Bone marrow (tissue), 2 donors: Measurements from ENCODE around the gene PTPRE.

Experiments used
- DNase-seq, 2 donors: peaks; one replicate each; lab custom pipeline; 2025; lab: John Stamatoyannopoulos, UW

PTPRE gene

GRCh38 chr10:128046953-128047290 lies 140.0 kb downstream of the PTPRE start:
- no peak for DNase-seq

GRCh38 chr10:128047351-128047750 lies 140.4 kb downstream of the PTPRE start:
- peak; percentile 62 to 74 for DNase-seq

GRCh38 chr10:128047991-128048818 lies 141.3 kb downstream of the PTPRE start:
- DNase-seq: peak in 1 of 2 donors; percentile 60

- no peak for DNase-seq
These were observed 141.9 kb downstream of the PTPRE start for GRCh38 chr10:128048819-128049210.

GRCh38 chr10:128049226-128050120 lies 142.6 kb downstream of the PTPRE start:
- no peak for DNase-seq

GRCh38 chr10:128050121-128050516 lies 143.2 kb downstream of the PTPRE start:
- no peak for DNase-seq

- no peak for DNase-seq
These were observed 144.0 kb downstream of the PTPRE start for GRCh38 chr10:128050936-128051335.

- no peak for DNase-seq
These were observed 144.6 kb downstream of the PTPRE start for GRCh38 chr10:128051548-128051947.

GRCh38 chr10:128052696-128053095 lies 145.8 kb downstream of the PTPRE start:
- no peak for DNase-seq

GRCh38 chr10:128053356-128053755 lies 146.5 kb downstream of the PTPRE start:
- DNase-seq: no peak

- DNase-seq: no peak
These were observed 147.5 kb downstream of the PTPRE start for GRCh38 chr10:128054163-128054970.

GRCh38 chr10:128055061-128055868 lies 148.4 kb downstream of the PTPRE start:
- no peak for DNase-seq

- no peak for DNase-seq
These were observed 149.6 kb downstream of the PTPRE start for GRCh38 chr10:128056303-128057050.

GRCh38 chr10:128058106-128058749 lies 151.3 kb downstream of the PTPRE start:
- DNase-seq: no peak

GRCh38 chr10:128058750-128059134 lies 151.8 kb downstream of the PTPRE start:
- no peak for DNase-seq

- no peak for DNase-seq
These were observed 152.5 kb downstream of the PTPRE start for GRCh38 chr10:128059266-128059981.

- DNase-seq: no peak
These were observed 153.0 kb downstream of the PTPRE start for GRCh38 chr10:128059982-128060293.

GRCh38 chr10:128060341-128061250 lies 153.7 kb downstream of the PTPRE start:
- no peak for DNase-seq
